HL-60 (cell line): ENCODE results near the gene C14orf93.

Experiments used
- CTCF ChIP-seq: IDR thresholded peaks from one replicate; pipeline ENCODE4 v1.5.1; 2011; ENCODE audit warnings: low read length, control low read depth, inconsistent platforms; ENCODE audit not compliant: insufficient read depth
- GABPA ChIP-seq: IDR thresholded peaks from 2 replicates; pipeline ENCODE4 v1.6.1; 2012; ENCODE audit warnings: low read depth
- POLR2AphosphoS5 ChIP-seq: IDR thresholded peaks from 2 replicates; pipeline ENCODE4 v1.6.1; 2012; ENCODE audit warnings: low read depth
- REST ChIP-seq: IDR thresholded peaks from 2 replicates; pipeline ENCODE4 v1.6.1; 2012; ENCODE audit warnings: low read depth; ENCODE audit not compliant: insufficient replicate concordance

GRCh38 chr14:23028799-23029198, 18.9 kb upstream of the C14orf93 start:
- TF ChIP-seq CTCF (no peak), POLR2AphosphoS5 (no peak), REST (no peak), GABPA (no peak)
